ENCODE measurements around the gene ARHGAP24.

Gene ARHGAP24

GRCh38 chr4:85570388-85570787 is 95.4 kb downstream of the ARHGAP24 start:
- H3K4me3 ChIP-seq (ENCODE audit: low read depth, low read length), result no peak overlapping the region
- in situ Hi-C loops (cut with HindIII; ENCODE audit: low sequenced_read_pairs), result no loop called here
- no peak for DNase-seq (ENCODE audit: low read depth, low spot score)
- no peak for TF ChIP-seq CTCF (IDR thresholded peaks at IDR 0.05; ENCODE audit: low read depth, low read length)

DNA sequence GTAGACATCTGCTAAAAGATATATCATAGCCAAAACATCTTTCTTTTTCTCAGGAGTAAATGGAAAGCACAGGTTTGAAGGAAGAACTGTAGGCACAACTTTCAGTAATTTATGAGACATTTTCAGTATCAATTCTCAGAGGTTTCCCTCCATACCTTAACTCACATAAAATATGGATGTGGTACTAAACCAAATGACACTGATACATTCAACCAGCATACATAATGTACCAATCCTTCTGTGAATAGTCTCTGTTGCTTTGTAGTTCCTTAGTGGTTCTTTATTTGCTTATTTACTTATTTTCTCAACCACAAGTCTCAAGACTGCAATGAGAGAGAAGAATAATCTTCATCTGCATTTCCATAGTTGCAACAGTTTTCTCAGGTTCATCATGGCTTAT is 96.1 kb downstream of the ARHGAP24 start:
- in situ Hi-C loops (cut with HindIII; ENCODE audit: low sequenced_read_pairs), result no loop called here
- H3K4me3 ChIP-seq (ENCODE audit: low read depth, low read length), result no peak overlapping the region
- no peak for TF ChIP-seq CTCF (IDR thresholded peaks at IDR 0.05; ENCODE audit: low read depth, low read length)
- no peak for DNase-seq (ENCODE audit: low read depth, low spot score)

DNA sequence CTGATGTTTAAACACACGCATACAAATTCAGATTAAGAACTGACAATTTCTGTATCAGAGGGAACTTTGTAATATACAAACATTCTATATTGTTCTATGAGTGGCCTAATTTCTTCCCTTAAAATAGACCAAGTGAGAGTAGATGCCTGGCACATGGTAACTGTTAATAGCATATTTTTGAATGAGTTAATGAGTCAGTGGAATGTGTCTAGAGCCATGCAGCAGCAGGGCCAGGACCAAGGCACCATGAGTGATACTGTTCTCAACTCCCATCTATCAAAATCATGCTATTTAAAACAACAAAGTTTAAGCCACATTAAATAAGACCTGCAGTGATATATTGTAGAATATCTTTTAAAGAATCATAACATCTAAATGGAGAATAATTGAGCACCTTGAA is 98.3 kb downstream of the ARHGAP24 start:
- in situ Hi-C loops (cut with HindIII; ENCODE audit: low sequenced_read_pairs), result no loop called here
- H3K4me3 ChIP-seq (ENCODE audit: low read depth, low read length), result no peak overlapping the region
- DNase-seq (ENCODE audit: low read depth, low spot score), result no peak
- no peak for TF ChIP-seq CTCF (IDR thresholded peaks at IDR 0.05; ENCODE audit: low read depth, low read length)

GRCh38 chr4:85577307-85577706 is 102.4 kb downstream of the ARHGAP24 start:
- DNase-seq (ENCODE audit: low read depth, low spot score), result no peak
- H3K4me3 ChIP-seq (ENCODE audit: low read depth, low read length), result no peak overlapping the region
- no peak for TF ChIP-seq CTCF (IDR thresholded peaks at IDR 0.05; ENCODE audit: low read depth, low read length)
- in situ Hi-C loops (cut with HindIII; ENCODE audit: low sequenced_read_pairs), result no loop called here

DNA sequence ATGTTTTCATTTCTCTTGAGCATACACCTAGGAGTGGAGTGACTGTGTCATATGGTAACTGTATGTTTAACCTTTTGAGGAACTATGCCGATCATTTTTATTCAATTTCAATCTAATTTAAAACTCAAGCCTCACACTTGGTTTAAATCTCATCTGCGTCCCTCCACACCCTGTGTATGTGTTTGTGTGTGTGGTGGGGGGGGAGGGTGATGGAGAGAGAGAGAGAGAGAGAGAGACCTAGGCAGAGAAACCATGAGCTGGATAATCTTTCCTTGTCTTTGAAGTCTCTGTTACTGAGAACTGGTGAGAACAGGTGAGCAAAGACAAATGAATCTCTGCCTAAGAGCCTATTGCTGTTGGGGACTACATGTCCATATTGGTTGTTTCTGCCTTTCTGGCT is 105.0 kb downstream of the ARHGAP24 start:
- in situ Hi-C loops (cut with HindIII; ENCODE audit: low sequenced_read_pairs), result no loop called here
- no peak overlapping the region for H3K4me3 ChIP-seq (ENCODE audit: low read depth, low read length)
- TF ChIP-seq CTCF (IDR thresholded peaks at IDR 0.05; ENCODE audit: low read depth, low read length), result no peak
- no peak for DNase-seq (ENCODE audit: low read depth, low spot score)

DNA sequence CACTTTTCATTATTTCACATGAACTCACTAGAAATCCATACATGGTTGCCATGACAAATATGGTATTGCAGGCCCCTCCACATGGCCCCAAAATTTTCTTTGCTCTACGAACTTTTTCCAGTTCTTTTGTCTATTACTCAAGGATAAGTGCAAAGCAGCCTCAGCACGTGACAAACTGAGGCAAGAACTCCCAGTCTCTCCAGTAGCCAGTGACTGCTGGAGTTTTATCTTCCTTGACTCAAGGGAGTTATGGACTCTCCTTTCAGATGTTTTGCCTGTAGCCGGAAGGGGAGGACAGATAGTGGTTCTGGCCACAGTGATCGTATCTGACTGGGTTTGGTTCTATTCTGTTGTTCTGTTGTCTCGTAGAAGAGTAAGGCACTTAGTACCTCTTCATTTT is 105.5 kb downstream of the ARHGAP24 start:
- in situ Hi-C loops (cut with HindIII; ENCODE audit: low sequenced_read_pairs), result no loop called here
- no peak for TF ChIP-seq CTCF (IDR thresholded peaks at IDR 0.05; ENCODE audit: low read depth, low read length)
- no peak for DNase-seq (ENCODE audit: low read depth, low spot score)
- H3K4me3 ChIP-seq (ENCODE audit: low read depth, low read length), result no peak overlapping the region

- no peak overlapping the region for H3K4me3 ChIP-seq (ENCODE audit: low read depth, low read length)
- DNase-seq (ENCODE audit: low read depth, low spot score), result no peak
- TF ChIP-seq CTCF (IDR thresholded peaks at IDR 0.05; ENCODE audit: low read depth, low read length), result no peak
- in situ Hi-C loops (cut with HindIII; ENCODE audit: low sequenced_read_pairs), result no loop called here
These were observed 113.0 kb downstream of the ARHGAP24 start for GRCh38 chr4:85587952-85588351.

Measured in astrocyte of the spinal cord (primary cell).